Measurements from ENCODE around the gene CLCN6.

The CLCN6 gene

GRCh38 chr1:11805422-11806306 lies at the start of gene CLCN6, which contains the start of gene MTHFR:
Gene CLCN6, plus strand, starts transcription at chr1:11806191. Its CDS starts 72 bp downstream, at chr1:11806263.
Gene MTHFR, minus strand, starts transcription at chr1:11805964. Its CDS starts 2,848 bp downstream, at chr1:11803116.
- DNase-seq (ENCODE audit: low read depth), result peak; percentile 99

- no peak for DNase-seq (ENCODE audit: low read depth)
Observed at GRCh38 chr1:11757047-11757446, 48.9 kb upstream of the CLCN6 start.

GRCh38 chr1:11759791-11760190 lies 46.2 kb upstream of the CLCN6 start:
- no peak for DNase-seq (ENCODE audit: low read depth)

- DNase-seq (ENCODE audit: low read depth), result no peak
Observed at GRCh38 chr1:11761285-11761684, 44.7 kb upstream of the CLCN6 start.

GRCh38 chr1:11761988-11762406 lies 44.0 kb upstream of the CLCN6 start, which contains the start of gene C1orf167:
Gene C1orf167, plus strand, starts transcription at chr1:11762193. Its CDS starts 2,208 bp downstream, at chr1:11764401.
- DNase-seq (ENCODE audit: low read depth), result peak; percentile 45

GRCh38 chr1:11764115-11764514 lies 41.9 kb upstream of the CLCN6 start:
- DNase-seq (ENCODE audit: low read depth), result no peak

GRCh38 chr1:11764519-11764918 lies 41.5 kb upstream of the CLCN6 start:
- DNase-seq (ENCODE audit: low read depth), result no peak

- DNase-seq (ENCODE audit: low read depth), result no peak
Observed at GRCh38 chr1:11765661-11766428, 40.1 kb upstream of the CLCN6 start.

GRCh38 chr1:11766429-11766776 lies 39.6 kb upstream of the CLCN6 start:
- DNase-seq (ENCODE audit: low read depth), result no peak

GRCh38 chr1:11767922-11768704 lies 37.9 kb upstream of the CLCN6 start:
- DNase-seq (ENCODE audit: low read depth), result no peak

GRCh38 chr1:11768821-11769220 lies 37.2 kb upstream of the CLCN6 start:
- no peak for DNase-seq (ENCODE audit: low read depth)

- no peak for DNase-seq (ENCODE audit: low read depth)
Observed at GRCh38 chr1:11769274-11769673, 36.7 kb upstream of the CLCN6 start.

GRCh38 chr1:11770011-11770410 lies 36.0 kb upstream of the CLCN6 start:
- DNase-seq (ENCODE audit: low read depth), result no peak

GRCh38 chr1:11771481-11772043 lies 34.4 kb upstream of the CLCN6 start:
- no peak for DNase-seq (ENCODE audit: low read depth)

GRCh38 chr1:11772458-11772857 lies 33.5 kb upstream of the CLCN6 start:
- no peak for DNase-seq (ENCODE audit: low read depth)

- no peak for DNase-seq (ENCODE audit: low read depth)
Observed at GRCh38 chr1:11774753-11775152, 31.2 kb upstream of the CLCN6 start.

- DNase-seq (ENCODE audit: low read depth), result no peak
Observed at GRCh38 chr1:11777658-11778322, 28.2 kb upstream of the CLCN6 start.

GRCh38 chr1:11778336-11778735 lies 27.7 kb upstream of the CLCN6 start:
- DNase-seq (ENCODE audit: low read depth), result no peak

GRCh38 chr1:11778844-11779623 lies 27.0 kb upstream of the CLCN6 start:
- DNase-seq (ENCODE audit: low read depth), result no peak

GRCh38 chr1:11779715-11780379 lies 26.1 kb upstream of the CLCN6 start:
- no peak for DNase-seq (ENCODE audit: low read depth)
